Epithelial cell of umbilical artery (primary cell): ENCODE data around the gene GUCY1A2. TPM values are rescaled to one million over a fixed set of nuclear protein-coding genes. Genes with fewer than 3 reads are reported as not detected.

ENCODE experiments used
- total RNA-seq: library from RNA; depleted of rRNA; stranded (reverse); fragments of >200 nt; gene quantifications from 2 replicates; pipeline ENCODE4 v1.2.3, GENCODE V29; 2014

GUCY1A2 gene, protein sequence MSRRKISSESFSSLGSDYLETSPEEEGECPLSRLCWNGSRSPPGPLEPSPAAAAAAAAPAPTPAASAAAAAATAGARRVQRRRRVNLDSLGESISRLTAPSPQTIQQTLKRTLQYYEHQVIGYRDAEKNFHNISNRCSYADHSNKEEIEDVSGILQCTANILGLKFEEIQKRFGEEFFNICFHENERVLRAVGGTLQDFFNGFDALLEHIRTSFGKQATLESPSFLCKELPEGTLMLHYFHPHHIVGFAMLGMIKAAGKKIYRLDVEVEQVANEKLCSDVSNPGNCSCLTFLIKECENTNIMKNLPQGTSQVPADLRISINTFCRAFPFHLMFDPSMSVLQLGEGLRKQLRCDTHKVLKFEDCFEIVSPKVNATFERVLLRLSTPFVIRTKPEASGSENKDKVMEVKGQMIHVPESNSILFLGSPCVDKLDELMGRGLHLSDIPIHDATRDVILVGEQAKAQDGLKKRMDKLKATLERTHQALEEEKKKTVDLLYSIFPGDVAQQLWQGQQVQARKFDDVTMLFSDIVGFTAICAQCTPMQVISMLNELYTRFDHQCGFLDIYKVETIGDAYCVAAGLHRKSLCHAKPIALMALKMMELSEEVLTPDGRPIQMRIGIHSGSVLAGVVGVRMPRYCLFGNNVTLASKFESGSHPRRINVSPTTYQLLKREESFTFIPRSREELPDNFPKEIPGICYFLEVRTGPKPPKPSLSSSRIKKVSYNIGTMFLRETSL
- under 0.01 TPM in 2 replicates for total RNA-seq

DNA sequence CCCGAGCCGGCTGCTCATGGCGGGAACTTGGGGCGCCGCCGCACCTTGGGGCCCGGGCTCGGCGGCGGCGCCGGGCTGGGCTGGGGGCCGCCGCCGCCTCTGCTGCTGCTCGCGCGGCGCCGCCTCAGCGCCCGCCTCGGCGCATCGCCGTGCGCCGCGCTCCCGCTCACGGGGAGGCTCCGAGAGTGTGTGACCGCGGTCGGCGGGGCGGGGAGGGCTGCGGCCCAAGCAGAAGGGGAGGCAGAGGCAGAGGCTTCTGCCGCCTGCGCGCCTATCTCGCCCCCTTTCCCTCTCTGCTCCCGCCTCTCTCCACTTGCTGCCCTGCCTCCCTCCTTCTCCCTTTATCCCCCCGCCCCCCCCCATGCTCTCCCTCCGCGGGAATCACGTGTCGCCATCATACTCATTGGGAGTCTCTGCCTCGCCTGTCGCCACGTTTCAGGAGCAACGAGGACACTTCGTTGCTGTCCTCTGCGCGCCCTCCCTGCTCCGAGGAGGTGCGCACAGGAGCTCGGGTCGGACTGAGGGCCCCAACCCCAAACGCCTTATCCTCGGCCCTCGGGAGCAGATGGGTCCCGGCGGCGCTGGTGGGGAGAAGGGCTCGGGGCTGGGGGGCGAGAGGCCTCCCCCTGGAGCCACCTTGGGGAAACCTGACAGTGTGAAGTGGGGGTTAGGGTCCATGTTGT is at the start of gene GUCY1A2:
Gene GUCY1A2 (minus strand): TSS at position 258 of the 683 bp plus-strand sequence. CDS start 421 bp downstream, outside the sequence.

